Measurements from ENCODE around the gene IL4.

DNA sequence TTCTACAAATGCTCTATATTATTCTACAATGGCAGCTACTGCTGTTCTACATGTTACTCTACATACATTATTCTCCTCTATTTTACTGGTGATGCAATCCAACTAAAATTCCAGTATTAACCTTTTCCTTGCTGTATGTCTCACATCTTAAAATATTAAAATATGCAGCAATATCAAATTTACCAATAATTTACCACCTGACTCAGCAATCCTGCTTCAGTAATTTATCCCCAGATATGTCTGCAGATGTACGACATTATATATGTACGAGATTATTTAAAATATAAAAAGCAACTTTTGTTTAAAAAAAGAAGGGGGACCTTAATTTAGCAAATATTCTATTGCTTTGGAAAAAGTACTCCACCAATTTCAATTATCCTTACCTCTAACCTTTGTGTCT, 52.0 kb downstream of the IL4 start:
- TF ChIP-seq, protein P1, sequence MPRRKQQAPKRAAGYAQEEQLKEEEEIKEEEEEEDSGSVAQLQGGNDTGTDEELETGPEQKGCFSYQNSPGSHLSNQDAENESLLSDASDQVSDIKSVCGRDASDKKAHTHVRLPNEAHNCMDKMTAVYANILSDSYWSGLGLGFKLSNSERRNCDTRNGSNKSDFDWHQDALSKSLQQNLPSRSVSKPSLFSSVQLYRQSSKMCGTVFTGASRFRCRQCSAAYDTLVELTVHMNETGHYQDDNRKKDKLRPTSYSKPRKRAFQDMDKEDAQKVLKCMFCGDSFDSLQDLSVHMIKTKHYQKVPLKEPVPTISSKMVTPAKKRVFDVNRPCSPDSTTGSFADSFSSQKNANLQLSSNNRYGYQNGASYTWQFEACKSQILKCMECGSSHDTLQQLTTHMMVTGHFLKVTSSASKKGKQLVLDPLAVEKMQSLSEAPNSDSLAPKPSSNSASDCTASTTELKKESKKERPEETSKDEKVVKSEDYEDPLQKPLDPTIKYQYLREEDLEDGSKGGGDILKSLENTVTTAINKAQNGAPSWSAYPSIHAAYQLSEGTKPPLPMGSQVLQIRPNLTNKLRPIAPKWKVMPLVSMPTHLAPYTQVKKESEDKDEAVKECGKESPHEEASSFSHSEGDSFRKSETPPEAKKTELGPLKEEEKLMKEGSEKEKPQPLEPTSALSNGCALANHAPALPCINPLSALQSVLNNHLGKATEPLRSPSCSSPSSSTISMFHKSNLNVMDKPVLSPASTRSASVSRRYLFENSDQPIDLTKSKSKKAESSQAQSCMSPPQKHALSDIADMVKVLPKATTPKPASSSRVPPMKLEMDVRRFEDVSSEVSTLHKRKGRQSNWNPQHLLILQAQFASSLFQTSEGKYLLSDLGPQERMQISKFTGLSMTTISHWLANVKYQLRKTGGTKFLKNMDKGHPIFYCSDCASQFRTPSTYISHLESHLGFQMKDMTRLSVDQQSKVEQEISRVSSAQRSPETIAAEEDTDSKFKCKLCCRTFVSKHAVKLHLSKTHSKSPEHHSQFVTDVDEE (CRISPR knock-in tag; IDR thresholded peaks at IDR 0.05) = no peak
- TF ChIP-seq RARB (CRISPR knock-in tag; IDR thresholded peaks at IDR 0.05) (no peak), ZFP3 (CRISPR knock-in tag; IDR thresholded peaks at IDR 0.05) (no peak), ESRRG (CRISPR knock-in tag; IDR thresholded peaks at IDR 0.05) (no peak), ARNTL (CRISPR knock-in tag; IDR thresholded peaks at IDR 0.05; ENCODE audit: borderline replicate concordance, low read depth) (no peak), ZNF70 (CRISPR knock-in tag; IDR thresholded peaks at IDR 0.05) (no peak), OSR1 (CRISPR knock-in tag; IDR thresholded peaks at IDR 0.05) (no peak)
- TF ChIP-seq, protein P2, sequence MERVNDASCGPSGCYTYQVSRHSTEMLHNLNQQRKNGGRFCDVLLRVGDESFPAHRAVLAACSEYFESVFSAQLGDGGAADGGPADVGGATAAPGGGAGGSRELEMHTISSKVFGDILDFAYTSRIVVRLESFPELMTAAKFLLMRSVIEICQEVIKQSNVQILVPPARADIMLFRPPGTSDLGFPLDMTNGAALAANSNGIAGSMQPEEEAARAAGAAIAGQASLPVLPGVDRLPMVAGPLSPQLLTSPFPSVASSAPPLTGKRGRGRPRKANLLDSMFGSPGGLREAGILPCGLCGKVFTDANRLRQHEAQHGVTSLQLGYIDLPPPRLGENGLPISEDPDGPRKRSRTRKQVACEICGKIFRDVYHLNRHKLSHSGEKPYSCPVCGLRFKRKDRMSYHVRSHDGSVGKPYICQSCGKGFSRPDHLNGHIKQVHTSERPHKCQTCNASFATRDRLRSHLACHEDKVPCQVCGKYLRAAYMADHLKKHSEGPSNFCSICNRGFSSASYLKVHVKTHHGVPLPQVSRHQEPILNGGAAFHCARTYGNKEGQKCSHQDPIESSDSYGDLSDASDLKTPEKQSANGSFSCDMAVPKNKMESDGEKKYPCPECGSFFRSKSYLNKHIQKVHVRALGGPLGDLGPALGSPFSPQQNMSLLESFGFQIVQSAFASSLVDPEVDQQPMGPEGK (CRISPR knock-in tag; IDR thresholded peaks at IDR 0.05; ENCODE audit: borderline replicate concordance) = no peak
